ENCODE results near the gene GPR15.

The GPR15 gene

GRCh38 chr3:98560911-98561310 is 29.1 kb downstream of the GPR15 start:
- no peak overlapping the region for H3K4me3 ChIP-seq (ENCODE audit: low read depth, low read length)
- in situ Hi-C loops (cut with HindIII; ENCODE audit: low pct_ligation_motif_present, low sequenced_read_pairs): no loop called here
- H3K27ac ChIP-seq: no peak overlapping the region
- no peak for TF ChIP-seq CTCF (IDR thresholded peaks at IDR 0.05; ENCODE audit: low read depth, low read length, missing control alignments)
- H3K27me3 ChIP-seq (replicated peaks): no peaks in the 10 kb centered on the region
- H3K36me3 ChIP-seq (replicated peaks): no peaks in the 10 kb centered on the region
- no peak for DNase-seq

GRCh38 chr3:98561727-98562521 is 30.1 kb downstream of the GPR15 start:
- H3K4me3 ChIP-seq (ENCODE audit: low read depth, low read length): no peak overlapping the region
- no peaks in the 10 kb centered on the region for H3K27me3 ChIP-seq (replicated peaks)
- H3K36me3 ChIP-seq (replicated peaks): no peaks in the 10 kb centered on the region
- in situ Hi-C loops (cut with HindIII; ENCODE audit: low pct_ligation_motif_present, low sequenced_read_pairs): no loop called here
- no peak overlapping the region for H3K27ac ChIP-seq
- peak; percentile 44 for DNase-seq
- no peak for TF ChIP-seq CTCF (IDR thresholded peaks at IDR 0.05; ENCODE audit: low read depth, low read length, missing control alignments)

GRCh38 chr3:98563661-98564281 is 32.0 kb downstream of the GPR15 start:
- Histone ChIP-seq H3K27me3 (replicated peaks) (no peaks in the 10 kb centered on the region), H3K27ac (no peak overlapping the region), H3K36me3 (replicated peaks) (no peaks in the 10 kb centered on the region), H3K4me3 (ENCODE audit: low read depth, low read length) (no peak overlapping the region)
- in situ Hi-C loops (cut with HindIII; ENCODE audit: low pct_ligation_motif_present, low sequenced_read_pairs): no loop called here
- no peak for DNase-seq
- TF ChIP-seq CTCF (IDR thresholded peaks at IDR 0.05; ENCODE audit: low read depth, low read length, missing control alignments): no peak

- no peak overlapping the region for H3K27ac ChIP-seq
- no peak for DNase-seq
- no peak for TF ChIP-seq CTCF (IDR thresholded peaks at IDR 0.05; ENCODE audit: low read depth, low read length, missing control alignments)
- no peaks in the 10 kb centered on the region for H3K36me3 ChIP-seq (replicated peaks)
- H3K4me3 ChIP-seq (ENCODE audit: low read depth, low read length): no peak overlapping the region
- in situ Hi-C loops (cut with HindIII; ENCODE audit: low pct_ligation_motif_present, low sequenced_read_pairs): no loop called here
- H3K27me3 ChIP-seq (replicated peaks): no peaks in the 10 kb centered on the region
Observed at GRCh38 chr3:98564282-98565005, 32.7 kb downstream of the GPR15 start.

- Histone ChIP-seq H3K4me3 (ENCODE audit: low read depth, low read length) (no peak overlapping the region), H3K27ac (no peak overlapping the region), H3K27me3 (replicated peaks) (no peaks in the 10 kb centered on the region), H3K36me3 (replicated peaks) (no peaks in the 10 kb centered on the region)
- DNase-seq: no peak
- TF ChIP-seq CTCF (IDR thresholded peaks at IDR 0.05; ENCODE audit: low read depth, low read length, missing control alignments): no peak
- in situ Hi-C loops (cut with HindIII; ENCODE audit: low pct_ligation_motif_present, low sequenced_read_pairs): no loop called here
Observed at GRCh38 chr3:98565237-98565643, 33.5 kb downstream of the GPR15 start.

All from brain microvascular endothelial cell (primary cell).